NCI-H510A (cell line): ENCODE measurements around the gene SYT5.

ENCODE experiments used
- DNase-seq: peaks from one replicate; lab custom pipeline; 2025; lab: John Stamatoyannopoulos, UW

SYT5 gene

DNA sequence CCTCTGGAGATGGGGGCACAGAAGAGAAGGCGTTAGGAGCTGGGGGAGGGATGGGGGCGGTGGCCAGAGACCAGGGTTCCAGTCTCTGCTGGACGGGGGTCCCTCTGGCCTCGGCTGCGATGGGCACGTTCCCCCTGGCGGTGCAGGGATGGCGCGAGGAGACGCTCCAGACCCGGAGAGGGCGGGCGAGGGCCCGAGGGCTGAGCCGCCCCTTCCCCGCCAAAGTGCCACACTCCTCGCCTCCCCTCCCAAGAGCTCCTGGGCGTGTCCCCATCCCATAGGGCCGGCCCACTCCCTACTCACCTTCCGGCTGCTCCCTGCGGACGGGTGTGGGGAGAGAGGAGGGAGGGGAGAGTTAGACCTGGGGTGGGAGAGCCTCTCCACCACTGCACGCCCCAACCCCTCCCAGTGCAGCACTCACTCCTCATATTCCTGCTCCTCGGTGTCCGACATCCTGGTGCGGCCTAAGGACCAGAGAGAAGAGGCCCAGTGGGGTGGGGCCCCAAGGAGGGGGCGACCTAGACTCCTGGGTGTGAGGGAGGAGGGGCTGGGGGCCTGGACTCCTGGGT is 33.3 kb downstream of the SYT5 start:
- peak; percentile 94 for DNase-seq

DNA sequence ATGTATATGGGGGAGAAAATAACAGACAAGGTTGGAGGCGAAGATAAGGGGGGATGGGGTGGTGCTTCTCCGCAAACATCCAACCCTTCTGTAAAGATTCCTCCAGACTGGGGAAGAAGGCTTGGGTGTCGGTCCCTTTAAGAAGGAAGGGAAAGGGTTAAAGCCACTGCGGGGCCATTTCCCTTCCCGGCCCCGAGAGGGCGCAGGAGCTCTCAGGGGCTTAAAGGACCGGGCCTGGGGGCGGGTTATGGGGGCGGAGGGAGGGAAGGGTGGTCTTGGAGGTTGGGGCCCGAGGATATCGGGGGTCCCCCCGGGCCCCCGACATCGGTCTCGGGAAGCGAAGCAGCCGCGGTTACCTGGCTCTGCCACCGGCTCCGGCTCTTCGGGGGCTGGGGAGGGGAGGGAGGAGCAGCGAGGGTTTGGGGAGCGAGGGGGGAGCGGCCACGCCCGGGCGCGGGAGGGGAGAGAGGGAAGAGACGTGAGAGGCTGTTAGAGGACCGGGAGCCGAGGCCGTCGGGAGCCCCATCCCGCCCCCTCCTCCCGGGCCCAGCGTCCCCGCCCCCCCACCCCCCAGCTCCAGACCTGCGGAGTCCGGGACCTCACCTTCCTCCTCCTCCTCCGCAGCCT is 33.9 kb downstream of the SYT5 start:
- peak; percentile 64 for DNase-seq

DNA sequence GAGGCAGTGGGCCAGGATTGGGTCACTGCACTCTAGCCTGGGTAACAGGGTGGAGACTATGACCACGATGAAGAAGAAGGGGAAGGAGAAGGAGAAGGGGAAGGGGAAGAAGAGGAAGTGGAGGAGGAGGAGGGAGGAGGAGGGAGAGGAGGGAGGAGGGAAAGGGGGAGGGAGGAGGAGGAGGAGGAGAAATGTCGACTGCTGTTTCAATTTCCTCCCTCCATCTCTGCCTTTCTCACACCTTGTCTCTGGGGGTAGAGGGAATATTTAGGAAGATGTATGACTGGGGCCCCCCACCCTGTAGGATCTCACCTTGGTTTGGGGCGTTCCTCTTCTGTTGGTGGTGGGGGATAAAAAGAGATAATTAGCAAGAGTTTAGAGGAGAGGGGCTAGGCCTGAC is 34.9 kb downstream of the SYT5 start:
- no peak for DNase-seq

DNA sequence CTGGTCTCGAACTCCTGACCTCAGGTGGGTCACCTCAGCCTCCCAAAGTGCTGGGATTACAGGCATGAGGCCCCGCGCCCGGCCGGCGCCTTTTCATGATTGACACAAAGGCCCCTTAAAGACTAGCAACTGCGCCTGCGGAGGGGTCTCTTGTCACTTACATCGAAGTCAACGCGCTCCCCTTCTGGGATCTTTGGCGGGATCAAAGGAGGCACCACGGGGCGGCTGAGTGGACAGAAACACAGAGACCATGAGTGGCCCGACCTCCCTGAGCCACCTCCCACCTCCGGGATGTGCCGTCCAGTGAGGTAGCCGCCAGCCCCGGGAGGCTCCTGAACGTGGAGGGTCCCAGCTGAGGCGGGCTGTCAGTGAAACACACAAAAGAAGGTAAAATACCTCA is 38.4 kb downstream of the SYT5 start:
- DNase-seq = no peak

DNA sequence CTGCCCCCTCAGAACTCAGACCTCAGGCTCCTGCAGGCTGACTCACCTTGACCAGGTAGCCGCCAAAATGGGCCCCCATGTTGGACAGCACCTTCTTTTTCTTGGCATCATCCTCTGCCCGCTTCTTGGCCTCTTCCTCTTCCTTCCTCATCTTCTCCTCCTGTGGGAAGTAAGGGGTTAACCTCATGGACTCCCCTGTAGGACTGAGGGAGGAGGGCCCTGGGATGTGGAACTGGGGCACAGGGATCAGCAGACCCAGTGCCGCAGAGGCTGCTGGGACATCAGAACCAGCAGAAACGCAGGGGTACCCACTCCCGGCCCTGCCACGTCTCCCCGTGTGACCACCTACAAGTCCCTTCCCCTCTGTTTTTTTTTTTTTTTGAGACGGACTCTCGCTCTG is 42.2 kb downstream of the SYT5 start:
- no peak for DNase-seq

DNA sequence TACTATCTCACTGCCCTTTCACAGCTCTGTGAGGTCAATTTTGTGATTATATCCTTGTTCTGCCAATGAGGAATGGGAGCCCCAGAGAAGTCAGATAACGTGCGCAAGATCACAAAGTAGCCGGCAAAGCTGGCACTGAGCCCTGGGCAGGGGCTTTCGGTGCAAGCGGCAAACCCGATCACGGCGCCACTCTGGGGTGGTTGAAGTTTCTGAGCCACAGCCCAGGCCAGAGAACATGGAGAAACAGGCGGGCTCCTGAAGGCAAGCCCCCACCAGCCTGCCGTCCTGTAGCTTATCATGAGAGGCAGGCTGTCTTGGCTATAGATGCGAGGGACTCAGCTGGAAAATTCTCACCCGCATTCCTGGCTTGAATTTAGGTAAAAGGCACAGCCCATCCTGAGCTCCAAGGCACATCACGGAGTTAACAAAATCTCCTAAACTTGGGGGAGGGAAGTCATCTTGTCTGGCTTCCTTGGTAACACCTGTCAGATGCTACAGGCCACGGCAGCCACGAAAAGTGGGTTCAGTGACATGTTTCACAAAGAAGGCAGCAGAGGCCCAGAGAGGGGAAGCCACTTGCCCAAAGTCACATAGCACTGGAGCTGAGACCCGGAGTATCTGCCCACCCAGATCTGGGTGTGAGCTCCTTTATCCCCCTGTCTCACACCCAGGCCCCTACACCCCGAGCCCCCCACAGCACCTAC is 43.5 kb downstream of the SYT5 start:
- no peak for DNase-seq

DNA sequence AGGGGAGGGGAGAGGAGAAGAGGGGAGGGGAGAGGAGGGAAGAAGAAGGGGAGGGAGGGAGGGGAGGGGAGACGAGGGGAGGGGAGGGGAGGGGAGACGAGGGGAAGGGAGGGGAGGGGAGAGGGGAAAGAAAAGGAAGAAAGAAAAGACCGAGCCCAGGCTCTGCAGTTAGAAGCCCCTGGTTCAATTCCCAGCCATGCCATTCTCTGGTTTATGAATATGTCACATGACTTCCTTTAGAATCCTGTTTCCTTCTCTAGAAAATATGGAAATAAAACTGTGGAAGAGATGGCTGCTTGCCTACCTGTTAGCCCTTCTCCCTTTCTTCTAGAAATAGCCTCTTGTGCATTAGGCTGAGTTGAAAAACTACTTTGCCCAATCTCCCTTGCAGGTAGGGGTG is 45.4 kb downstream of the SYT5 start:
- no peak for DNase-seq

DNA sequence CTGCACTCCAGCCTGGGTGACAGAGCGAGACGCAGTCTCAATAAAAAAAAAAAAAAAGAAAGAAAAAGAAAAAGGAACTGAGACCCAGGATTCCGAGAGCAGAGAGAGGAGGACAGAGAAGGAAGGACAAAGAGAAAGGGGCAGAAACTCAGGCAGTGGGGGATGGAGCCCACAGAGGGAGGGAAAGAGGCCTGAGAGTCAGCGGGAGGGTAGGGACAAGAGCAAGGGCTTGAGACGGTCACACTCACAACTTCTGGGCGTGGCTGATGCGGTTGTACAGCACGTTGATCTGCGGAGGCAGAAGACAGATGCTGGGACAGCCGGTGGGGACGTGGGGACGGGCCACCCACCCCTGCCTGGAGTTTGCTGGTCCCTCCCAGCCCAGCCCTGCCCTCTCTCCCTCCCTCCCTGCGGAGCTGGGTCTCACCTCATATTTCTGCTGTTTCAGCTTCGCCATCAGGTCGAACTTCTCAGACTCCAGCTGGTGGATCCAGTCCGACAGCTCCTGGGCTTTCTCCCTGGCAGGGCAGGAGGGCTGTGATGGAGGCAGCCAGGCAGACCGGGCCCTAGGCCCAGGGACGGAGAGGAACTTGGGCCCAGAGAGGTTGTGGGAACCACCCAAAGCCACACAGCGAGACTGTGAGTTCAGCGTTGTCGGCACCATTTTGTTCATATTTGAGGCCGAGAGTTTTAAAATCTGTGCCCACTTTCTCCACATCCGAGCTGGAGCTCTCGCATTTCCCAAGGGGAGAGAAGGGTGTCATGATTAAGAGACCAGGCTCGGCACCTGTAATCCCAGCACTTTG is 46.2 kb downstream of the SYT5 start:
- no peak for DNase-seq

DNA sequence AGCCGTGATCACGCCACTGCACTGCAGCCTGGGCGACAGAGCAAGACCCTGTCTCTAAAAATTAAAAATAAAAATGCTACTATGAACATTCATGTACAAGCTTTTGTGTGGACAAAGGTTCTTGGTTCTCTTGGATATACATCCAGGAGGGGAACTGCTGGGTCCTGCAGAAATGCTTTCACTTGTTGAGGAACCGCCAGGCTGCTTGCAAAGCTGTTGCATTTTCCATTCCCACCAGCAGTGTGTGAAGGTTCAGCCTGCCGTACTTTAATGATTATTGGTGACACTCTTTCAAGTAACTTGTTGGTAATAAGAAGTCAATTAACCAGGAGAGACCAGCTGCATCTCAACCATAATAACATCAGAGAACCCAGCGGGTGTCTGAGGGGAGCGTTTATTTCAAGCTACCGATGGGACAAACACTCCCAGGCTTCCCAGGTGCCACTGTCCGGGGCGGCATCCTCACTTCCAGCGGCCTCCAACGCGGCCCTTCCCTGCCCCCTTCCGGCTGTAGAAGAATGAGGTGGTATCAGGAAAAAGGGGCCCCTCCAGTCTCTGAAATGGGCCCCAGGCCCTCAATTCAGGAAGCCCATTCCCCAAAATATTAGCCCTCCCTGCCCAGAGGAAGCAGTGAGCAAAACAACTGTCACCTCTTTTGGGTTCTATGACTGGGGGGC is 47.5 kb downstream of the SYT5 start:
- no peak for DNase-seq

DNA sequence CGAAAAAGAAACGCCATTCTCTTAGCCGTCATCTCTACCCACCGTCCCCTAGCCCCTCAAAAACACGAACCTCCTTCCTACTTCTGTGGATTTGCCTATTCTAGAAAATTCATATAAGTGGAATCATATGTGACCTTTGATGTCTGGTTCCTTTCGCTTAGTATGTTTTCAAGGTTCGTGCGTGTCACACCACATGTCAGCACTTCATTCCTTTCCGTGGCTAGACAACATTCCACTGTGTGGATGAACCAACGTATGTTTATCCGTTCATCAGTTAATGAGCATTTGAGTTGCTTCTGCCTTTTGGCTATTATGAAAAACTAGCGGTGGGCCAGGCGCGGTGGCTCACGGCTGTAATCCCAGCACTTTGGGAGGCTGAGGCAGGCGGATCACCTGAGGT is 48.7 kb downstream of the SYT5 start:
- DNase-seq = no peak
